PC-3 (cell line): ENCODE data around the gene ARMC3. TPM values are rescaled to one million over a fixed set of nuclear protein-coding genes. Genes with fewer than 3 reads are reported as not detected.

Source experiments
- ATAC-seq: fragments of 200-7000 bp; cut with Tn5 transposase; 2 replicates; pipeline ENCODE4 v1.9.1; 2020; ENCODE audit warnings: mild to moderate bottlenecking, moderate library complexity
- BruUV-seq: library from RNA; stranded (reverse); fragments of 400-500 nt; replicated peaks from 2 replicates; lab custom pipeline; 2021; lab: Mats Ljungman, UMichigan
- CTCF ChIA-PET: fragments of 300-600 bp; sonication (Branson Sonifier 250); formaldehyde crosslinking; loops from one replicate; lab custom pipeline; 2022; ENCODE audit warnings: antibody characterized with exemption; lab: Charles Lee
- POLR2A ChIA-PET: fragments of 300-600 bp; sonication (Branson Sonifier 250); formaldehyde crosslinking; loops from one replicate; lab custom pipeline; 2022; ENCODE audit warnings: antibody characterized with exemption; ENCODE audit not compliant: unreplicated experiment; lab: Charles Lee
- DNase-seq: peaks from one replicate; pipeline ENCODE4 v3.0.0-alpha.2; 2015
- H2AFZ ChIP-seq: fragments of 300-600 bp; sonication (generic); 2 replicates; pipeline ENCODE4 v1.6.0; 2016; ENCODE audit warnings: antibody characterized with exemption, low read length
- H3F3A ChIP-seq: fragments of 300-600 bp; sonication (generic); one replicate; pipeline ENCODE4 v1.6.0; 2017; ENCODE audit warnings: antibody characterized with exemption, low read length, control low read depth, mild to moderate bottlenecking; ENCODE audit not compliant: unreplicated experiment
- H3K27ac ChIP-seq: fragments of 300-600 bp; sonication (generic); 2 replicates; pipeline ENCODE4 v1.5.1; 2016; ENCODE audit warnings: mild to moderate bottlenecking, low read length
- H3K27me3 ChIP-seq: fragments of 300-600 bp; sonication (generic); 2 replicates; pipeline ENCODE4 v1.6.1; 2016; ENCODE audit warnings: low read length, mixed read lengths
- H3K36me3 ChIP-seq: fragments of 300-600 bp; sonication (generic); 2 replicates; pipeline ENCODE4 v1.6.1; 2016; ENCODE audit warnings: low read depth, mixed run types, low read length, mixed read lengths
- H3K4me1 ChIP-seq: fragments of 300-600 bp; sonication (generic); 2 replicates; pipeline ENCODE4 v1.5.1; 2016; ENCODE audit warnings: low read length; ENCODE audit not compliant: insufficient read depth
- H3K4me2 ChIP-seq: fragments of 300-600 bp; sonication (generic); 2 replicates; pipeline ENCODE4 v1.6.0; 2016; ENCODE audit warnings: low read length
- H3K4me3 ChIP-seq: fragments of 300-600 bp; sonication (generic); 2 replicates; pipeline ENCODE4 v1.5.1; 2016; ENCODE audit warnings: mild to moderate bottlenecking, low read length, mixed read lengths
- H3K79me2 ChIP-seq: fragments of 300-600 bp; sonication (generic); 2 replicates; pipeline ENCODE4 v1.6.1; 2017; ENCODE audit warnings: low read length, mixed read lengths
- H3K9ac ChIP-seq: fragments of 300-600 bp; sonication (generic); 2 replicates; pipeline ENCODE4 v1.6.0; 2016; ENCODE audit warnings: mild to moderate bottlenecking, low read length
- H3K9me2 ChIP-seq: fragments of 300-600 bp; sonication (generic); replicated peaks from 2 replicates; pipeline ENCODE4 v1.6.1; 2016; ENCODE audit warnings: mixed run types, low read length, mixed read lengths
- H3K9me3 ChIP-seq: fragments of 300-600 bp; sonication (generic); 2 replicates; pipeline ENCODE4 v1.6.1; 2016; ENCODE audit warnings: low read length, mixed read lengths
- H4K20me1 ChIP-seq: fragments of 300-600 bp; sonication (generic); 2 replicates; pipeline ENCODE4 v1.6.1; 2016; ENCODE audit warnings: low read length, mixed read lengths
- EZH2 ChIP-seq: fragments of 300-600 bp; sonication (generic); IDR thresholded peaks from one replicate; pipeline ENCODE4 v1.6.1; 2017; ENCODE audit warnings: antibody characterized with exemption, mild to moderate bottlenecking, low read length; ENCODE audit not compliant: unreplicated experiment
- EZH2phosphoT487 ChIP-seq: fragments of 300-600 bp; sonication (generic); IDR thresholded peaks from 2 replicates; pipeline ENCODE4 v1.6.1; 2018; ENCODE audit warnings: mild to moderate bottlenecking, antibody characterized with exemption, low read length, borderline replicate concordance
- intact Hi-C: fragments of 100-400 bp; cut with micrococcal nuclease; formaldehyde crosslinking; loops from 2 replicates; pipeline ENCODE4 v1.9.0; 2023
- total RNA-seq: library from RNA; depleted of rRNA; stranded (reverse); fragments of >200 nt; gene quantifications from 2 replicates; pipeline ENCODE4 v1.2.3, GENCODE V29; 2014
- TF ChIP-seq, protein P1 (sequence below): fragments of 300-600 bp; sonication (generic); conservative IDR thresholded peaks from 2 replicates; pipeline ENCODE4 v1.5.1; 2017; ENCODE audit warnings: antibody characterized with exemption, low read depth, mild to moderate bottlenecking, low read length

Gene ARMC3
- total RNA-seq, 1 experiment from 2014 or later = 0.18 TPM

DNA sequence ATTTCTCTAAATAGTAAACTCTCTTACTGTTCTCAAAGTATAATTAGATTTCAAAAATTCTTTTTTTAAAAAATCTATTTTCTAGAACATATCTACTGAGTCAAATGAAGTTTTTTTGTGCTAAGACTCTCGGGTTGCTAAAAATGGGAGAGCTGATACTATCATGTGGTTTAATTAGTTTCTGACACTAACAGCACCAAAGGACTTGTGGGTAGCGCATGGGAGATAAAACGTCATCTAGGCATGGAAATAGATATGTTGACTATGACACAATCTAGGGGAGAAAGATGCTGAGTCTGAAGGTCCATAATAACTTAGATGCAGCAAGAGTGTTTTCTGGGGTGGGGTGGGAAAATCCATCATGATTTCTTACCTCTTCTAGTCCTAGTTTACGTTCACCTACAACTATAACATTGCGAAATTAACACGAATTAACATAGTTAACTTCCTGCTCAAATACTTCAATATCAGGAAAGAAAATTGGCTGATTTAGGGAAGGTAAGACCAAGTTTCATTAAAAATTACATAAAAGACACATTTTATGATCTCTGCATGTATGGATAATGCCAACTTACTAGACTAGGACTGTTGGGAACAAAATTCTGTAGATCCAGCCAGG is 14.3 kb upstream of the ARMC3 start:
- ATAC-seq (no peak), DNase-seq (no peak)
- H3K4me3 ChIP-seq = no peak overlapping the region
- H3K4me2 ChIP-seq = no peak overlapping the region
- no peaks in the 10 kb centered on the region for H3F3A ChIP-seq
- H3K9ac ChIP-seq = no peak overlapping the region
- intact Hi-C loops = no loop called here
- H3K9me2 ChIP-seq = no peaks in the 10 kb centered on the region
- no peaks in the 10 kb centered on the region for H3K36me3 ChIP-seq
- H3K27me3 ChIP-seq = no peaks in the 10 kb centered on the region
- no peaks in the 10 kb centered on the region for H3K4me1 ChIP-seq
- H2AFZ ChIP-seq = no peak overlapping the region
- no peaks in the 10 kb centered on the region for H4K20me1 ChIP-seq
- TF ChIP-seq EZH2 = no peak
- POLR2A ChIA-PET = no interaction called here
- H3K79me2 ChIP-seq = no peaks in the 10 kb centered on the region
- H3K27ac ChIP-seq = no peak overlapping the region
- no TSS peak for BruUV-seq
- no peaks in the 10 kb centered on the region for H3K9me3 ChIP-seq
- CTCF ChIA-PET = no interaction called here

DNA sequence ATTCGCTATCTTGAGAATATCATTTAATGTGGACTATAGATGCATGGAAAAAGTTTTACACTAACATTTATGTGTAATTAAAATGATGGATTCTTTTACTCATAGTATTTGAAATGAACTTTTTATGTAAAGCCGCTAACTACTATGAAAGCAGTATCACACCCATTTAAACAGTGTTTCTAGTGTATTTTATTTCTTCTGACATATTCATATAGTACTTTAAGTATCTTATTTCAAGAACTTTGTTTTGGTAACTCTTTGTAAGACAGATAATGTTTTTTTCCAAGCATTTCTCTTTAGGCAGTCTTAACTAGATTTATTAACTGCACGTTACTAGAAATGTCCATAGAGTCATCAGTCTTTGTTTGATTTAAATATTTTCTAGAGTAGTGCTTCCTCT is 12.5 kb upstream of the ARMC3 start:
- DNase-seq (no peak), ATAC-seq (no peak)
- Histone ChIP-seq H3F3A (no peaks in the 10 kb centered on the region), H3K4me2 (no peak overlapping the region), H3K36me3 (no peaks in the 10 kb centered on the region), H3K4me3 (no peak overlapping the region), H2AFZ (no peak overlapping the region), H3K27me3 (no peaks in the 10 kb centered on the region), H3K27ac (no peak overlapping the region), H4K20me1 (no peaks in the 10 kb centered on the region), H3K9me3 (no peaks in the 10 kb centered on the region), H3K79me2 (no peaks in the 10 kb centered on the region), H3K4me1 (no peaks in the 10 kb centered on the region), H3K9ac (no peak overlapping the region), H3K9me2 (no peaks in the 10 kb centered on the region)
- POLR2A ChIA-PET = no interaction called here
- no TSS peak for BruUV-seq
- CTCF ChIA-PET = no interaction called here
- TF ChIP-seq, protein P1, sequence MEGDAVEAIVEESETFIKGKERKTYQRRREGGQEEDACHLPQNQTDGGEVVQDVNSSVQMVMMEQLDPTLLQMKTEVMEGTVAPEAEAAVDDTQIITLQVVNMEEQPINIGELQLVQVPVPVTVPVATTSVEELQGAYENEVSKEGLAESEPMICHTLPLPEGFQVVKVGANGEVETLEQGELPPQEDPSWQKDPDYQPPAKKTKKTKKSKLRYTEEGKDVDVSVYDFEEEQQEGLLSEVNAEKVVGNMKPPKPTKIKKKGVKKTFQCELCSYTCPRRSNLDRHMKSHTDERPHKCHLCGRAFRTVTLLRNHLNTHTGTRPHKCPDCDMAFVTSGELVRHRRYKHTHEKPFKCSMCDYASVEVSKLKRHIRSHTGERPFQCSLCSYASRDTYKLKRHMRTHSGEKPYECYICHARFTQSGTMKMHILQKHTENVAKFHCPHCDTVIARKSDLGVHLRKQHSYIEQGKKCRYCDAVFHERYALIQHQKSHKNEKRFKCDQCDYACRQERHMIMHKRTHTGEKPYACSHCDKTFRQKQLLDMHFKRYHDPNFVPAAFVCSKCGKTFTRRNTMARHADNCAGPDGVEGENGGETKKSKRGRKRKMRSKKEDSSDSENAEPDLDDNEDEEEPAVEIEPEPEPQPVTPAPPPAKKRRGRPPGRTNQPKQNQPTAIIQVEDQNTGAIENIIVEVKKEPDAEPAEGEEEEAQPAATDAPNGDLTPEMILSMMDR = no peak
- TF ChIP-seq EZH2 (no peak), EZH2phosphoT487 (no peak)
- intact Hi-C loops = no loop called here

DNA sequence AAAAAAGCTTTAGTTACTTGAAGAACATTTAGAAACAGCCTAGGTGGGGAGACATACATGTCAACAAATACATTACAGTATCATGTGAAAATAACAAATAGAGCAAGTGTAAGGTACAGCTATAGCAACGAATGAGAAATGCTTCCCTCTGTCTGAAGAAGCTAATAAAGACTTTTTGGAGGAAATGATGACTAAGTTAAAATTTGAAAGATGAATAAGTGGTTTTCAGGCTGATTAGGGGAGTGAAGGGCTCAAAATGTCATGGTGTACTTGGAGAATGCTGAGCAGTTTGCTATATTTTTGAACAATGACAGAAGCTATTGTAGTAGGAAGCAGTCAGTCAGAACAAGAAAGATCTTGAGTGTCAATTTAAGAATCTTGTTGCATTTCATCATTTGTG is 2.8 kb upstream of the ARMC3 start:
- Histone ChIP-seq H4K20me1 (no peaks in the 10 kb centered on the region), H3K27me3 (no peaks in the 10 kb centered on the region), H3K27ac (no peak overlapping the region), H3K36me3 (no peaks in the 10 kb centered on the region), H3K9ac (no peak overlapping the region), H3K4me2 (no peak overlapping the region), H3K9me3 (peaks cover 6% of the 10 kb centered on the region; the same call in 1 of the 2 replicates), H3F3A (no peaks in the 10 kb centered on the region), H2AFZ (no peak overlapping the region), H3K9me2 (no peaks in the 10 kb centered on the region), H3K79me2 (no peaks in the 10 kb centered on the region), H3K4me3 (no peak overlapping the region), H3K4me1 (0 out of 2 replicates have a peak, but pooled peaks cover 10% of the 10 kb centered on the region)
- ChIA-PET CTCF (no interaction called here), POLR2A (no interaction called here)
- ATAC-seq (no peak), DNase-seq (no peak)
- intact Hi-C loops = no loop called here
- BruUV-seq = no TSS peak
- no peak for TF ChIP-seq EZH2
- TF ChIP-seq, protein P1 = no peak
- TF ChIP-seq EZH2phosphoT487 = no peak
